Astrocyte of the spinal cord (primary cell): ENCODE data around the gene PACRG.
A peak's percentile ranks its signal among the peaks of the same experiment; 100 is the strongest.

Experiments
- DNase-seq: peaks from one replicate; pipeline ENCODE4 v3.0.0; 2011; ENCODE audit warnings: low read depth, low spot score
- H3K4me3 ChIP-seq: 2 replicates; pipeline ENCODE4 v1.5.1; 2011; ENCODE audit warnings: low read depth, mild to moderate bottlenecking, low read length, moderate library complexity
- in situ Hi-C: cut with HindIII; loops from 2 replicates; pipeline ENCODE4 v1.10.0; 2017; ENCODE audit warnings: low sequenced_read_pairs
- TF ChIP-seq, protein P1 (sequence below): IDR thresholded peaks from 2 replicates; pipeline ENCODE4 v1.5.1; 2012; ENCODE audit warnings: low read depth, mild to moderate bottlenecking, low read length, inconsistent platforms

Gene PACRG

GRCh38 chr6:162904069-162904663 lies 176.4 kb downstream of the PACRG start:
- no peak for DNase-seq
- TF ChIP-seq, protein P1, sequence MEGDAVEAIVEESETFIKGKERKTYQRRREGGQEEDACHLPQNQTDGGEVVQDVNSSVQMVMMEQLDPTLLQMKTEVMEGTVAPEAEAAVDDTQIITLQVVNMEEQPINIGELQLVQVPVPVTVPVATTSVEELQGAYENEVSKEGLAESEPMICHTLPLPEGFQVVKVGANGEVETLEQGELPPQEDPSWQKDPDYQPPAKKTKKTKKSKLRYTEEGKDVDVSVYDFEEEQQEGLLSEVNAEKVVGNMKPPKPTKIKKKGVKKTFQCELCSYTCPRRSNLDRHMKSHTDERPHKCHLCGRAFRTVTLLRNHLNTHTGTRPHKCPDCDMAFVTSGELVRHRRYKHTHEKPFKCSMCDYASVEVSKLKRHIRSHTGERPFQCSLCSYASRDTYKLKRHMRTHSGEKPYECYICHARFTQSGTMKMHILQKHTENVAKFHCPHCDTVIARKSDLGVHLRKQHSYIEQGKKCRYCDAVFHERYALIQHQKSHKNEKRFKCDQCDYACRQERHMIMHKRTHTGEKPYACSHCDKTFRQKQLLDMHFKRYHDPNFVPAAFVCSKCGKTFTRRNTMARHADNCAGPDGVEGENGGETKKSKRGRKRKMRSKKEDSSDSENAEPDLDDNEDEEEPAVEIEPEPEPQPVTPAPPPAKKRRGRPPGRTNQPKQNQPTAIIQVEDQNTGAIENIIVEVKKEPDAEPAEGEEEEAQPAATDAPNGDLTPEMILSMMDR = no peak
- in situ Hi-C loops = no loop called here
- no peak overlapping the region for H3K4me3 ChIP-seq

DNA sequence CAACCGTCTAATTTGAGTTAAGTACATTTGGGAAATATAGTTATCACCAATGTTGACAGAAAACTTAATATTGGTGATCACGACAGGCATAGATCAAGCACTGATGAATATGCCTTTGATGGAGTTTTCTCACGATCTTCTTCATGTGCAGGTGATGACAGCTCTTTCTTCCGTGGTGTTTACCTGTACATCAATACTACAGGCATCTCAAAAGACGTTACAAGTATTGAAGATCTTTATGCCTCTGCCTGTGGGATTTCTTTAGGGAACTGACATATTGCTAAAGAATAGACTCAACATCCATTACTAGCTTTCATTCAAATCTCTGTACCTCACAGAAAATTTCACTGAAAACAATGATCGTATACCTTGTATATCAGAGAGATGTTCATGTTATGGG lies 178.7 kb downstream of the PACRG start:
- TF ChIP-seq, protein P1 = no peak
- in situ Hi-C loops = no loop called here
- no peak for DNase-seq
- no peak overlapping the region for H3K4me3 ChIP-seq

DNA sequence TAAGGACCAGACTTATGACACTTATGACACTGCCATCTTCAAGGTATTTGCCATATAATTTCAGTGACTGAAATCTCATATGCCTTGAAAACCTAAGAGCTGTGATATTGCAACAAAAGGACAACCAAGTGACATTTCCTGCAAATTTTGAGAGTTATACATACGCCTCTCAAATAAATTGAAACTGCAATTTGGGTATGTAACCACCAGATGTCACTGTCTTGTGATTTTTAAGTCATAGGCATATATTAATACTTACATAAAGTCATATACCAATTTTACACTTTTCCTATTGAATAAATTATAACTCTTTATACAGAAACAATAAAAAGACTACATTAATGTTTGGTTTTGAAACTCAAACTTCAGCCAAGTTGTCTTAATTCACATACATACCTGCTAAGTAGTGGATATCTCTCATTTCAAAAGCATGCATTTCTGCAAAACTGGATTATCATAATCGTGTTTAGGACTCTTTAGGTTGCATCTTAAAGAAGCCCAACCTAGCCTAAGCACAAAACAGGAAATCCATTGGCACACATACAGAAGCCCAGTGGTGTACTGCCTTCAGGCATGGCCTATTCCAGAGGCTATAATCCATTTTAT lies 180.2 kb downstream of the PACRG start:
- no peak overlapping the region for H3K4me3 ChIP-seq
- in situ Hi-C loops = no loop called here
- peak; percentile 79 for DNase-seq
- TF ChIP-seq, protein P1 = peak; percentile 46

DNA sequence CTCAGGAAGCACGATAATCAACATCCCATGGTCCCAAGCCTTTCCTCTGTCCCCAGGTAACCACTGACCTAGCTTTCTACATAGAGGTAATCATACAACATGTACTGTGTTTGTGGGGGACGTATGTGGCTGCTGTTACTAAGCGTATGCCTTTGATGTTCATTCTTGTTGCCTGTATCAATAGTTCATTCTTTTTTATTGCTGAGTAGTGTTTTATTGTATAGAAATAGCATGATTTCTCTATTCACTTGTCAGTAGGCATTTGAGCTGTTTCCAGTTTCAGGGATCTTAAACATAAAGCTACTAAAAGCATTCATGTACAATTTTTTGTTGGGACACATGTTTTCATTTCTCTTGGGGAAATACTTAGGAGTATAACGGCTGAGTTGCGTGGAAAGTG lies 185.4 kb downstream of the PACRG start:
- TF ChIP-seq, protein P1 = no peak
- in situ Hi-C loops = no loop called here
- DNase-seq = no peak
- no peak overlapping the region for H3K4me3 ChIP-seq

GRCh38 chr6:162917506-162917905 lies 189.7 kb downstream of the PACRG start:
- TF ChIP-seq, protein P1 = no peak
- DNase-seq = peak; percentile 52
- in situ Hi-C loops = no loop called here
- no peak overlapping the region for H3K4me3 ChIP-seq

GRCh38 chr6:162921062-162921461 lies 193.3 kb downstream of the PACRG start:
- DNase-seq = no peak
- in situ Hi-C loops = no loop called here
- no peak overlapping the region for H3K4me3 ChIP-seq
- TF ChIP-seq, protein P1 = no peak
